NCI-H526 (cell line): ENCODE results near the gene TMEM165.

Experiments used
- DNase-seq, 2 experiments: peaks; one replicate each; lab custom pipeline; 2025; lab: John Stamatoyannopoulos, UW

The TMEM165 gene

GRCh38 chr4:55367084-55367722 is 28.6 kb upstream of the TMEM165 start:
- DNase-seq = no peak

DNA sequence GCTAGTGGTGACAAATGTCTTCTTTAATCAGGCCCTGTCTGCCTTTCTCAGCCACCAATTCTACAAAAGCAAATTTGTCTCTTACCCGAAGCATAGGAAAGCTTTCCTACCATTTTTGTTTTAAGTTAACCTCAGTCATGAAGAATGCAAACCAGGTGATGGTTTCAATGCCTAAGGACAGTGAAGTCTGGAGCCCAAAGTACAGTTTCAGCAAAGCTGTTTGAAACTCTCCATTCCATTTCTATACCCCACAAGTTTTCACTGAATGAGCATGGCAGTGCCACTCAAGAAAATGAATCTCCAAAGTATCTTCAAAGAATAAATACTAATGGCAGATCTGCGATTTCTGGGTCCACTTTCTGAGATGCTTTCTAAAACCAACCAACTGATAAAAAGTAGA is 25.8 kb upstream of the TMEM165 start:
- DNase-seq = no peak

- no peak for DNase-seq
Observed at GRCh38 chr4:55372259-55372658, 23.5 kb upstream of the TMEM165 start.

DNA sequence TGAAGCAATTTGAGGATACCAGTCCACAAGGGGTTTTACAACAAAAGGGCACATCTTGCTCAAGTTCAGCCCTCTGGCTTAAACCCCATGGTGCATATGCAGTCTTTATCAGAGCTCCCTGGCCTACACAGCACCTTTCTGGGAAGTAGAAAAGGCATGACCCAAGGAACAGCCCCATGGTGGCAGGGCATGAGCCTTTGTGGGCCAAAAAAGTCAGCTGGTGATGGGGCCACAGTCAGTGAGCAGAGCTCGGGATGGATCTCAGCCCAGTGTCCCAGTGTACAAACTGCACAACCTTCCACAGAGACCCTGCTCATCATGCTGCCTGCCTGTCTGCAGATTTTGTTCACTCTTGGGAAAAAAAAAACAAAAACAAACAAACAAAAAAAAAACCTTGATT is 22.3 kb upstream of the TMEM165 start:
- DNase-seq = peak in 1 of 2 experiments; percentile 73

- no peak for DNase-seq
Observed at GRCh38 chr4:55376698-55377097, 19.1 kb upstream of the TMEM165 start.

GRCh38 chr4:55378617-55379467 is 16.9 kb upstream of the TMEM165 start:
- no peak for DNase-seq

GRCh38 chr4:55380576-55380975 is 15.2 kb upstream of the TMEM165 start:
- DNase-seq = no peak

DNA sequence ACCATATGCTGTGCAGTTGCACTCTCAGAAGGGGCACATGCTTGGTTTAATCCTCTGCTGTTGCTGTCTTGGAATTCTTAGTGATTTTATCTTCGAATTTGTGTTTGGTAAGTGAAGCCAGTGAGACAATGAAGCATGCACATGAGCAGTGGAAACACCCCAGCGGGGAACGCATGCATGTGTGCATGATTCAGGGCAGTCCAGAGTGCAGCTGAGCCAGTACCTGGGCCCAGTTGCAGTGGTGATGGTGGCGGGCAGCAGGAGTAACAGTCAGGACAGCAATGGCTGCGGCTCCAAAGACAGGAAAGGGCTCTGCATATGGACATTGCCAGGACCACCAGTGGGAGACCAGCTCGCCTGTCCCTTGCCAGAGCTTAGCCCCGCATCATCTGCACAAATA is 14.3 kb upstream of the TMEM165 start:
- no peak for DNase-seq

GRCh38 chr4:55382488-55383003 is 13.2 kb upstream of the TMEM165 start:
- no peak for DNase-seq

GRCh38 chr4:55385201-55385649 is 10.5 kb upstream of the TMEM165 start:
- no peak for DNase-seq

GRCh38 chr4:55386073-55386472 is 9.7 kb upstream of the TMEM165 start:
- DNase-seq = peak in 1 of 2 experiments; percentile 47

DNA sequence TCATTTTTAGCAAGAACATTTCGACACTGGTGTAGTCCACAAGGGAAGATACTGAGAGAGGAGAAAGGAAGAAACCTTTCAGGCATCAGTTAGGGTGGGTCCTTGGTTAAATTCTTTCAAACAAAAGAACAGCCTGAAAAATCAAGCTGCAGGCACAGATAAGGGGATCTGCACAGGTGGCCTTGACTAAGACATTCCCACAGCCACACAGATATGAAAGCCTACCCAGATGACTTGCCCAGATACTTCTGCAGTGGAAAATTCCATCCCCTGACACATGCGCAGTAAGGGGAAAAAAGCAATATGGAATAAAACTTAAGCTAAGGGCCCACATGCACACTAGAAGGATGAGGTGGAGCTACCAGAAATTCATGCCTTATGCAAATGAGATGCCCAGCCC is 8.9 kb upstream of the TMEM165 start:
- peak; percentile 13 to 32 for DNase-seq

GRCh38 chr4:55393461-55394320 is 2.1 kb upstream of the TMEM165 start:
- DNase-seq = peak; percentile 16 to 55

DNA sequence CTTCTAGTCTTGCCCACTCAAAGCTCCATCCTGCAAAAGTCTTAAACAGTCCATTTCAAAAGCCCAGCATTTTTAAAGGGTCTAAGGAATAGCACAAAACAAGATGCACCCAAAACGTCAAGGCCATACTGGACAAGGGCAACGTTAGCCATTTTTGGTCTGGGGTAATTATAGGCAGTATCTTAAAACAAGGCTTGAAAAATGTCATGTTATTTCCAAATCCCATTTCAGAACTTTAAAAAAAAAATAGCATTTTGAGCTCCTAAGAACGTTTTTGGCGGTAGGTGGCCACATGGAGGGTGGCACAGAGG is 584 bp upstream of the TMEM165 start:
- DNase-seq = no peak

DNA sequence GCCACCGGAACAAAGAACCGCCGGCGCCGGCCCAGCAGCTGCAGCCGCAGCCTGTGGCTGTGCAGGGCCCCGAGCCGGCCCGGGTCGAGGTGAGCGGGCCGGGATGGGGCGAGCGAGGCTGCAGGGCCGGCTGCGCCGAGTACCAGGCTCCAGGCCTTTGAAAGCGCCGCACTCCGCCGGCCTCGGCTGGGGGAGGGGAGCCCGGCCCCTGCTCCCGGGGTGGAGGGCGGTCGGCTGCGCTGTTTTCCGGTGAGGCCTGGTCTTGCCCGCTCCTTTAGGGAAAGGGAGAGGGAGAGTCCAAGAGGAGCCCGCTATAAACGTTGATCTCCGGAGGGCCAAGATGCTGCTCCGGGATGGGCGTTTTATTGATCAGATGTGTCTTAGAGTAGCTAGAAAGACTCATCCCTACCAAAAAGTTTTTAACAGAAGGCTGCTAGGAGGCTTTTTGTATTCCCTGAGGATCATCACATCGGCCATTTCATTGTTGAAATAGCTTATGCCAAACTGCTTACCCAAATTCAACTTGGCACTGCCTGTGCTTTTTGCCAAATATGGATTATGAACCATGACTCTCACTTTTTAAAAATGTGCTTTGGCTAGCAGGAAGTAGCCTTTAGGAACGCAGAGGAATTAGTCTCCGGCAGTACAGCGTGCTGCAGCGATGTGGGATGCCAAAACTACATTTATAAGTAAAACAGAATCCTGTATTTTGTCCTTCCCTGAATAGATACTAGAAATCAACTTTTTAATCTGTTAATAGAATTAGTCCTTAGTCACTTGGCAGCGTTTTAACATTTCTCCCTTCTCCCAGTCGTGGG is 760 bp downstream of the TMEM165 start:
- peak; percentile 7 to 67 for DNase-seq

DNA sequence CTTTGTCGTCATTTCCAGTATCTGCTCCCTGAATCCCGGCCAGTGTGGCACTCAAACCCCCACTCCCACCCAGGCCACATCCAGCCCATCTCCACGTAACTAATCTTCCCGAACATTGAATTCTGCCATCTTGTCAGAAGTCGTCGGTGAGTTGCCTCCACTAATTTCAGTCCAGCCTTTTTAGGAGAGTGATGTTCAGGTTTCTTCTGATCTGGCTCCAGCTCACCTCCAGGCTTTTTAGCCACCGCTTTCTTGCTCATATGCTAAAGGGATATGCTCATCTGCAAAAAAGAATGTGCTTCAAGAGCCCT is 1.3 kb downstream of the TMEM165 start:
- DNase-seq = peak in 1 of 2 experiments; percentile 49

DNA sequence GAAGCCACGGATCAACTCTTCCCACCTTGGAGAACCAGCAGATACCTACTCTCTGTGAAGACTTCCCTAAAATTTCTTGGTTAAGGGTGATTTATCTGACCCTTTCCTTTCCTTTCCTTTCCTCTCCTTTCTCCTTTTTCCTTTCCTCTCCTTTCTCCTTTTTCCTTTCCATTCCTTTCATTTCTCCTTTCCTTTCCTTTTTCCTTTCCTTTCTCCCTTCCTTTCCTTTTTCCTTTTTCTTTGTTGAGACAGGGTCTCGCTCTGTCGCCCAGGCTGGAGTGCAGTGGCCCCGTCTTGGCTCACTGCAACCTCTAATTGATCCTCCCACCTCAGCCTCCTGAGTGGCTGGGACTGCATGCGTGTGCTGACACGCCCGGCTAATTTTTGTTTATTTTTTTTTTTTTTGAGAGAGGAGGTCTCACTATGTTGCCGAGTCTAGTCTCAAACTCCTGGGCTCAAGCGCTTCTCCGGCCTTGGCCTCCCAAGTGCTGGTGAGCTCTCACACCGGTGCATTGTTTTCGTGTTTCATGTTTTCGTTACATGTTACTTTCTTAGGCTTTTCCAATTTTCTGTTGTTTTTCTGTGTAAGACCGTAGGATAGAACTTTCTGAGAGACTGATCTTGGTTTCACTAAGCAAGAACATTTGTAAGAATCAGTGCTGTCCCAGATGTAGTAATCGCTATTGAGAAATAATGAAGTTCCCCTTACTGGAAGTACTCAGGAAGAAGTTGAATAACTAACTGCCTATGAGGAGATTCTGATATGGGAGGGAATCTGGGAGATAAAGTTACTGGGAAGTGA is 2.0 kb downstream of the TMEM165 start:
- DNase-seq = peak in 1 of 2 experiments; percentile 12

DNA sequence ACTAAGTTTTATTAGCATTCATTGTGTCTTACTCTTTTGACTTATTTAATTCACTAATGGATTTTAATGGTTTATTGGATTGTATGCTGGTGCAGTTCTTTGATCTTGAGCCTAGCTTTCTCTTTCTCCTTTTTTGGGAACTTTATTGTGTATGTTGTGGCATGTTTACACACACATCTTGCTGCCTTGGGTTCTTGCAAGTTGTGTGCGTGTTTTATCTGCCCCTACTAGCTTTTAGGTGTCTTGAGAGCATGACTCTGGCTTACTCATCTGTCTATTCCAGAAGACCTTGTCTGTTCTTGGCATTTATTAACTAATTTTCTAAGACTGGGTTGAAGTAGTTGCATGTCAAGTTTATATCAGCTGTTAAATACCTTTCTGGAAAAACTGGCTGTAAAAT is 2.7 kb downstream of the TMEM165 start:
- DNase-seq = no peak

DNA sequence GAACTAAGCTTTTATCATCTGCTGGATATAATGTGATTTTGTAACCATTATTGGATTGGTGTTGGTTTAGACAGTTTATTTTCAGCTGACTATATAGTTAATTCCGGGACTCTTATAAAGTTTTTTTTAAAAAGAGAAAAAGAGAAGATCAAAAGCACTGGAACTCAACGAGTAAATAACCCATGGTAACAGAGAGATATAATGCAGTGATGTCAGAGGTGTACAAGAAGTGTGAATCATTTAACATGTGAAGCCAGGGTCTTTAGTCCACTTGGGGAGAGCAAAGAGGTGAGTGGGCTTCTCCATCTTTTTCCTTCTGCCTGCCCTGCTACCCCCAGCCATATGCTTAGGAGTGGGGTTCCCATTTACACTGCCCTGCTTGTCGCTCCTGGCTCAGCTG is 3.2 kb downstream of the TMEM165 start:
- no peak for DNase-seq

GRCh38 chr4:55399581-55399980 is 3.8 kb downstream of the TMEM165 start:
- no peak for DNase-seq

DNA sequence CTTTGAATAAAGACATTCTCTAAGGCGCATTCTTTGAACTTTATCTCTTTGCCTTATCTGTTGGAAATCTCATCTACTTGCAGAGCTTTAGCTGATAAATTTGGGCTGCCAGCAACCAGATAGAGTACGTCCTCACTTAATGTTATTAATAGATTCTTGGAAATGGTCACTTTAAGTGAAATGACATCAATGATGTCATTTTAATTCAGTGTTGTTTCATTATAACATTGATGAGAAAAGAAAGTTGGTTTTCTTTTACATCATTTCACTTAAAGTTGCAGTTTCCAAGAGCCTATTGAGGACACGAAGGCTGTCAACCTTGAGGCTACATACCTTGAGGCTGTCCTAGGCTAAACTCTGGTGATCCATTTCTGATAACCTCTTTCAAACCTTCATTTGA is 9.3 kb downstream of the TMEM165 start:
- DNase-seq = no peak
